ENCODE measurements around the gene OPRD1.

OPRD1 gene

DNA sequence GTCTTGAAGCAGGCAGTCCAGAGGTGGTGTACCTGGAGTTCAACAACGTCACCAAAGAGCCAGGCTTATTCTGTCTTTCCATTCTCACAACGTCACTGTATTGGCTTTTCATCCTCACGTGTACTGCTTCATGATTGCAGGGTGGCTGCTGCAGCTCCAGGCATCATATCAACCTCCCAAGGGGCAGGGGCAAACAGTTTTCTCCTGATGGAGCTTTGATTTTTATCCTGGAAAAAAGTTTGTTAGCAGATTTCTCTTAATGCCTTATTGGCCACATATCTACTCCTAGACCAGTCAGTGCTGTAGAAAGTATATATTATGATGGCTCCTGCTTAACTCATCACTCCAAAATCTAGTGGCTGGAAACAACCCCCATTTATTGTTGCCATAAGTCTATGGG, 8.3 kb upstream of the OPRD1 start:
- DNase-seq (ENCODE audit: low read depth) = no peak
- no peak for TF ChIP-seq CTCF (conservative IDR thresholded peaks at IDR 0.05; ENCODE audit: low read depth, low read length)

DNA sequence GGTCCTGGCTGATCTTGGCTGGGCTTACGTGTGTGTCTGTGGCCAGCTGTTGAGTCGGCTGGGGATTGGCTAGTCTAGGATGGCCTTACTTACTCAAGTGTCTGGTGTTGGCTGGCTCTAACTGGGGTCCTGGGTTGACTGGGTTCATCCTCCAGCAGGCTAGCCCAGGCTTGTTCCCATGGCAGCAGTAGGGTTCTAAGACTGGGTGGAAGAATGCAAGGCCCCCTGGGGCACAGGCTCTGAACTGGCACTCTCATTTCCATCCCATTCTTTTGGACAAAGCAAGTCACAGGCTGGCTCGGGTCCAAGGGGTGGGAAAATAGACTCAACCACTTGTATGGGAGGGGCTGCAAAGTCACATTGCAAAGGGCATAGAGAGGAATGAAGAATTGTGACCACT, 7.9 kb upstream of the OPRD1 start:
- H3K4me3 ChIP-seq (ENCODE audit: low read length) = no peak overlapping the region
- no peak for DNase-seq (ENCODE audit: low read depth)
- no peak for TF ChIP-seq CTCF (conservative IDR thresholded peaks at IDR 0.05; ENCODE audit: low read depth, low read length)

More for the DNA sequence above, 8.3 kb upstream of the OPRD1 start:
- H3K4me3 ChIP-seq (ENCODE audit: low read length) = no peak overlapping the region

DNA sequence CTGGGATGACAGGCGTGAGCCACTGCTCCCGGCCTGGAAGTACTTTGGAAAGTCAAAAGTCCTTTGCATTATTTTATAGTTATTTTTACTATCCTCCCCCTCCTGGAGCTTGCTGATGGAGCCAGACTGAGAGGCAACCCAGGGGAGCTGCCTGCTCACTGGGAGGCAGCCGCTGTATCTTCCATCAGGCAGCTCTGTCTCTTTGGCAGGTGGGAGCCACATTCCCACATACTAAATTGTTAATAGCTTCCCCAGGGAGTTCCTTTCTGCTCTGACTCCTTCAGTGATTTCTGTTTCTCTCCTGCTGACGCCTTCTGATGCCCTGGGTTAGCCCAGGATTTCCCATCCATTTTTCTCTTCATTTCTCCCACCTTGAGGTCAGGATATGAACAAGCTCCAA, 4.9 kb upstream of the OPRD1 start:
- no peak overlapping the region for H3K4me3 ChIP-seq (ENCODE audit: low read length)
- no peak for TF ChIP-seq CTCF (conservative IDR thresholded peaks at IDR 0.05; ENCODE audit: low read depth, low read length)
- DNase-seq (ENCODE audit: low read depth) = no peak

DNA sequence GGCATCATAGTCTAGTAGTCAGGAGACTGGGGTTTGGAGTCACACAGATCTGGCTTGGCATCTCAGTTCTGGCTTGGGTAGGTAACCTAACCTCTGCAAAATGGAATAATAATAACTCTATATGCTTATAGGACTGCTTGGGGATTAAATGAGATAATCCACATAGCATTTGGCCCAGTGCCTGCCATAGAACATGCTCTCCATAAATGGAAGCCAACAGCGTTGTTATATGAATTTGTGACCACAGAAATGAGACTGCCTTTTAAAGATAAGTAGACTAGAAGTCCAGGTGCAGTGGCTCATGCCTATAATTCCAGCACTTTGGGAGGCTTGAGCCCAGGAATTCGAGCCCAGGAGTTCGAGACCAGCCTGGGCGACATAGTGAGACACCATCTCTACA, 4.0 kb upstream of the OPRD1 start:
- TF ChIP-seq CTCF (conservative IDR thresholded peaks at IDR 0.05; ENCODE audit: low read depth, low read length) = no peak
- DNase-seq (ENCODE audit: low read depth) = no peak
- H3K4me3 ChIP-seq (ENCODE audit: low read length) = no peak overlapping the region

DNA sequence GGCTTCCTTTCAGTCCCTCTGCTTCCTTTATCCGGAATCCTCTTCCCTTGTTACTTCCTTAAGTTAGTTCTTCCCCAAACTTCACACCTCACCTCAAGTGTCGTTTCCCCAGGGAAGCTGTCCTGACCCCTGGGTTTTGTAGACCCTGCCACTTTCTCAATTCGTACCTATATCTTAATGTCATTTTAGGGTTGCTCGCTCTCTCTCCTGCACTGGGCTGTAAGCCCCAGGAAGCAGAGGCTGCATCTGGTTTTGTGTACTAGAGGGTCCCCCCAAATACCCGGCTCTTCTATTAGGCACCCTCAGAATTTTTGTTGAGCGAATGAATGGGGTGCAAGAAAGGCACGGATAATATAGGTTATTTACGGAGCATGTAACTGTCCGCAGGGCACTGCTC, 603 bp upstream of the OPRD1 start:
- no peak for DNase-seq (ENCODE audit: low read depth)
- TF ChIP-seq CTCF (conservative IDR thresholded peaks at IDR 0.05; ENCODE audit: low read depth, low read length) = no peak
- H3K4me3 ChIP-seq (ENCODE audit: low read length) = no peak overlapping the region

DNA sequence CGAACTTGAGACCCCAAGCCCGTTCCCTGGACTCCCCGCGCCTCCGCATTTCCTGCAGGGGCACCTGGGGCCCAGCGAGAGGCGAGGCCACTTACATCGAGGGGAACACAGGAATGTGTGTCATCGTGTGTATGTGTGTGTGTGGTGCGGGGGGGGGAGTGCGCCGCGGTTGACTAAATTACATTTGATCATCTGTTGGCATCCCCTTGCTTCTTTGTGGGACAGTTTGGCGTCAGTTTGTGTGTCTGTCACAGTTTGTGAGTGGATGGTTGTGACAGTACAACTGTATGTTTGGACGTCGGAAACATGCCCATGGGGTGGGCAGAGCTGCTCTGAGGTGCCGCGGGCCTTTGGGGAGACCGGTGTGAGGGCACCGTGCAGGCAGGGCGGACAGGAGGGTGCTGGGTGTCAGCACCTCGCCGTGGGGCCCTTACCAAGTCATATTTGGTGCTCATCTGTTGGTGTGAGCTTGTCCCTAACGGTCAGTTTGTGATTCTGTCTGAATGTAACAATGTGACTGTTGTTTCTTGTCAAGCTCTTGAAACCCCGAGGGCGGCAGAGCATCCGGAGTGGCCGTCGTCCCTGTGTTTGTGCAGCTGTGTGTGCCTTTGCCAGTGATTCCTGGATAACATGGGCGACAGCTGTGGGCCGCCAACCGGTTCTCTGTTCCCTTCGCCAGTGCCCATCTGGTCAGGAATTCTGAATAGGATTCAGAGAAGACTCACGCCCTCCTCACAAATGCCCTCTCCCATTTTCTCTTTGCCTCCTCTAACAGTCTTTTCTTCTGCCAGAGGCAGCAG, 899 bp downstream of the OPRD1 start:
- TF ChIP-seq CTCF (conservative IDR thresholded peaks at IDR 0.05; ENCODE audit: low read depth, low read length) = no peak
- no peak overlapping the region for H3K4me3 ChIP-seq (ENCODE audit: low read length)
- no peak for DNase-seq (ENCODE audit: low read depth)

- DNase-seq (ENCODE audit: low read depth) = no peak
- no peak overlapping the region for H3K4me3 ChIP-seq (ENCODE audit: low read length)
- TF ChIP-seq CTCF (conservative IDR thresholded peaks at IDR 0.05; ENCODE audit: low read depth, low read length) = no peak
Observed at GRCh38 chr1:28813931-28814465, 2.0 kb downstream of the OPRD1 start.

Measured in retinal pigment epithelial cell (primary cell).